Heart left ventricle (tissue), 16 donors: ENCODE data around the gene SPG11. TPM values are rescaled to one million over a fixed set of nuclear protein-coding genes. Genes with fewer than 3 reads are reported as not detected.
A peak's percentile ranks its signal among the peaks of the same experiment; 100 is the strongest.

Experiments used
- ATAC-seq, 4 donors: fragments of 200-7000 bp; cut with Tn5 transposase; one replicate each; pipeline ENCODE4 v1.9.1; 2020 to 2022; ENCODE audit warnings: moderate library complexity in 4 of 4, mild to moderate bottlenecking in 3 of 4, moderate number of reproducible peaks in 1 of 4
- DNase-seq, 5 donors: peaks; one replicate each; pipeline ENCODE4 v3.0.0-alpha.2; 2020
- H3K27ac ChIP-seq, 12 donors: fragments of 200-600 bp; sonication (generic) in 4 of 12; one replicate each; pipeline versions ENCODE4 v1.5.0 to v1.8.0; 2016 to 2022; ENCODE audit warnings: mild to moderate bottlenecking in 2 of 12
- H3K27me3 ChIP-seq, 9 donors: fragments of 200-600 bp; sonication (generic) in 2 of 9; one replicate each; pipeline versions ENCODE4 v1.5.1 to v1.8.0; 2016 to 2022; ENCODE audit warnings: mild to moderate bottlenecking in 3 of 9
- H3K36me3 ChIP-seq, 9 donors: fragments of 200-600 bp; sonication (generic) in 2 of 9; one replicate each; pipeline versions ENCODE4 v1.5.0 to v1.8.0; 2018 to 2022; ENCODE audit warnings: mild to moderate bottlenecking in 2 of 9
- H3K4me1 ChIP-seq, 12 donors: fragments of 200-600 bp; sonication (generic) in 4 of 12; one replicate each; pipeline versions ENCODE4 v1.5.0 to v1.8.0; 2016 to 2022; ENCODE audit warnings: mild to moderate bottlenecking in 3 of 12
- H3K4me3 ChIP-seq, 12 donors: fragments of 200-600 bp; sonication (generic) in 4 of 12; one replicate each; pipeline versions ENCODE4 v1.5.0 to v1.8.0; 2017 to 2022; ENCODE audit warnings: mild to moderate bottlenecking in 9 of 12, moderate library complexity in 4 of 12
- H3K9me3 ChIP-seq, 12 donors: fragments of 200-600 bp; sonication (generic) in 4 of 12; one replicate each; pipeline versions ENCODE4 v1.5.0 to v1.8.0; 2016 to 2022; ENCODE audit warnings: mild to moderate bottlenecking in 1 of 12
- CTCF ChIP-seq, 12 donors: fragments of 200-600 bp; sonication (generic) in 4 of 12; IDR thresholded peaks; one replicate each; pipeline versions ENCODE4 v1.5.0 to v1.8.0; 2018 to 2022; ENCODE audit warnings: antibody characterized with exemption in 12 of 12, mild to moderate bottlenecking in 5 of 12
- POLR2A ChIP-seq, 2 donors: fragments of 450-650 bp; IDR thresholded peaks; one replicate each; pipeline ENCODE4 v1.6.1; 2017; ENCODE audit warnings: antibody characterized with exemption in 2 of 2, mild to moderate bottlenecking in 2 of 2, moderate library complexity in 2 of 2
- WGBS, 4 donors: extraction: QIAGEN DNeasy Blood & Tissue Kit in 2 of 4; methylation state at CpG; one replicate each; pipeline versions ENCODE4 v1.1.5 to v1.1.7; 2013 to 2018; 5-methylcytosine and 5-hydroxymethylcytosine counted together
- intact Hi-C, 10 donors: fragments of 100-400 bp; cut with DNase I; formaldehyde crosslinking; loops; one replicate each; pipeline versions ENCODE4 v1.11.1 to v1.14.2; 2022
- polyA plus RNA-seq, 2 donors: library from polyadenylated mRNA; stranded (reverse); fragments of 200-250 nt; gene quantifications; one replicate each; pipeline ENCODE4 v1.2.3, GENCODE V29; 2013
- total RNA-seq, 9 donors: library from RNA; depleted of rRNA in 2 of 9; stranded (reverse); fragments of >200 nt in 2 of 9; fragmentation: NEBNext Ultra II Directional in 3 of 9; extraction: Animal tissue kit (Norgen Biotek cat#: 25700) in 3 of 9; gene quantifications; one replicate each; pipeline versions ENCODE4 v1.1.0 to v1.2.4, GENCODE V29; 2016 to 2023
- donor health status: ischemic (EF 13 %, LVEDD 7.1; RV severe dilation, severe dysfunction).
- donor health status: healthy with polysubstance abuse.
- donor health status: DM: no; HTN: yes; CAD: no.
- donor health status: DM: no; HTN: no; CAD: no.
- donor health status: ischemic (EF 25% LVEDD 6.9; RV normal size, moderate dysfunction).
- donor health status: ischemic (EF 25% LVEDD 5.7; RV mildly dilated, moderate dysfunction).
- donor health status: healthy.
- donor health status: DM: yes; HTN: yes; CAD: no.
- donor health status: ischemic (EF 35%, LVEDD 5.7; RV mildly dilated, moderate dysfunction).
- donor health status: nonischemic (EF 11% LVEDD 7.7; RV severe dilation, severe dysfunction).
- donor health status: DM: yes; HTN: yes; CAD: no.
- donor health status: PGD.
- donor health status: ischemic (EF 29% LVEDD 5.4; RV normal size, mild dysfunction).
- donor health status: nonischemic (EF 23%, LVEDD 6.1; RV moderate dilation, normal function).

SPG11 gene
- total and polyA plus RNA-seq, 11 donors, result 17.5 to 69.4 (median 47.5) TPM

- peaks cover 0 to 93% (median 85%) of the 10 kb centered on the region in 9 donors for H3K36me3 ChIP-seq
- 94 to 97% (median 95%) methylated on average over 4 of the region's 4 CpGs for WGBS, 4 donors
Observed at GRCh38 chr15:44570361-44570760, 93.1 kb downstream of the SPG11 start.

GRCh38 chr15:44569316-44569715 lies 94.1 kb downstream of the SPG11 start:
- Histone ChIP-seq H3K4me1 (no peaks in the 10 kb centered on the region), H3K36me3 (peaks cover 0 to 98% (median 95%) of the 10 kb centered on the region in 9 donors), H3K27ac (no peak overlapping the region), H3K9me3 (peaks cover 0 to 6% (median 0%) of the 10 kb centered on the region in 12 donors), H3K4me3 (no peak overlapping the region), H3K27me3 (no peaks in the 10 kb centered on the region)
- no peak for TF ChIP-seq POLR2A (IDR thresholded peaks at IDR 0.05)
- TF ChIP-seq CTCF (IDR thresholded peaks at IDR 0.05), result no peak
- 90 to 100% (median 96%) methylated on average over 4 of the region's 4 CpGs for WGBS, 4 donors
- intact Hi-C loops, result no loop called here
- DNase-seq, result no peak
- ATAC-seq, result no peak

More at GRCh38 chr15:44570361-44570760, 93.1 kb downstream of the SPG11 start:
- peak in 2 of 4 donors; percentile 7 to 30 for ATAC-seq
- Histone ChIP-seq H3K4me3 (no peak overlapping the region), H3K27ac (no peak overlapping the region), H3K9me3 (peaks cover 0 to 2% (median 0%) of the 10 kb centered on the region in 12 donors), H3K4me1 (peaks cover 0 to 9% (median 0%) of the 10 kb centered on the region in 12 donors), H3K27me3 (no peaks in the 10 kb centered on the region)
- DNase-seq, result no peak
- no peak for TF ChIP-seq POLR2A (IDR thresholded peaks at IDR 0.05)
- no peak for TF ChIP-seq CTCF (IDR thresholded peaks at IDR 0.05)
- intact Hi-C loops, result loop anchor here in 1 of 10 donors (10.0 kb wide), 1 partner anchor 164 kb away; the partner anchor contains the start of gene TRIM69

GRCh38 chr15:44568338-44568737 lies 95.1 kb downstream of the SPG11 start:
- DNase-seq, result no peak
- TF ChIP-seq CTCF (IDR thresholded peaks at IDR 0.05) (no peak), POLR2A (IDR thresholded peaks at IDR 0.05) (no peak)
- no peaks in the 10 kb centered on the region for H3K4me1 ChIP-seq
- no peaks in the 10 kb centered on the region for H3K27me3 ChIP-seq
- intact Hi-C loops, result no loop called here
- 83 to 93% (median 91%) methylated on average over 3 of the region's 3 CpGs for WGBS, 4 donors
- H3K36me3 ChIP-seq, result peaks cover 0 to 100% (median 97%) of the 10 kb centered on the region in 9 donors
- H3K27ac ChIP-seq, result no peak overlapping the region
- no peak for ATAC-seq
- peaks cover 0 to 6% (median 0%) of the 10 kb centered on the region in 12 donors for H3K9me3 ChIP-seq
- H3K4me3 ChIP-seq, result no peak overlapping the region

GRCh38 chr15:44566155-44566540 lies 97.3 kb downstream of the SPG11 start:
- intact Hi-C loops, result no loop called here
- ATAC-seq (no peak), DNase-seq (no peak)
- Histone ChIP-seq H3K27ac (no peak overlapping the region), H3K36me3 (peaks cover 0 to 100% (median 98%) of the 10 kb centered on the region in 9 donors), H3K4me1 (no peaks in the 10 kb centered on the region), H3K9me3 (peaks cover 0 to 6% (median 0%) of the 10 kb centered on the region in 12 donors), H3K4me3 (no peak overlapping the region), H3K27me3 (no peaks in the 10 kb centered on the region)
- 94 to 96% (median 95%) methylated on average over 4 of the region's 4 CpGs for WGBS, 4 donors
- no peak for TF ChIP-seq POLR2A (IDR thresholded peaks at IDR 0.05)
- no peak for TF ChIP-seq CTCF (IDR thresholded peaks at IDR 0.05)
